NT2/D1 (cell line): ENCODE measurements around the gene RNF130.

Experiments
- DNase-seq: peaks from one replicate; pipeline ENCODE4 v3.0.0-alpha.2; 2011; ENCODE audit warnings: low read depth, low spot score
- H3K27me3 ChIP-seq: 2 replicates; pipeline ENCODE4 v1.6.0; 2011; ENCODE audit warnings: mild to moderate bottlenecking; ENCODE audit not compliant: insufficient read length, insufficient read depth
- H3K36me3 ChIP-seq: 2 replicates; pipeline ENCODE4 v1.6.1; 2011; ENCODE audit warnings: mild to moderate bottlenecking, low read length, mixed read lengths; ENCODE audit not compliant: insufficient read depth, insufficient read length
- H3K4me1 ChIP-seq: 2 replicates; pipeline ENCODE4 v1.5.1; 2011; ENCODE audit not compliant: insufficient read depth, insufficient read length
- H3K4me3 ChIP-seq: 2 replicates; pipeline ENCODE4 v1.5.1; 2011; ENCODE audit warnings: low read depth; ENCODE audit not compliant: insufficient read length
- H3K9ac ChIP-seq: 2 replicates; pipeline ENCODE4 v1.6.0; 2011; ENCODE audit warnings: low read depth; ENCODE audit not compliant: insufficient read length
- H3K9me3 ChIP-seq: 2 replicates; pipeline ENCODE4 v1.5.1; 2011; ENCODE audit warnings: mild to moderate bottlenecking, low read length; ENCODE audit not compliant: insufficient read depth
- SUZ12 ChIP-seq: IDR thresholded peaks from 2 replicates; pipeline ENCODE4 v1.6.1; 2011; ENCODE audit not compliant: insufficient read length, insufficient read depth; ENCODE audit errors: extremely low read depth
- YY1 ChIP-seq: IDR thresholded peaks from 2 replicates; pipeline ENCODE4 v1.6.1; 2011; ENCODE audit not compliant: insufficient read length, insufficient read depth
- ZNF274 ChIP-seq: IDR thresholded peaks from 2 replicates; pipeline ENCODE4 v1.6.1; 2011; ENCODE audit warnings: mild to moderate bottlenecking, low read depth, low read length

The RNF130 gene

GRCh38 chr5:179913461-179913860 is 158.1 kb downstream of the RNF130 start:
- peaks cover 10% of the 10 kb centered on the region; the same call in 1 of the 2 replicates for H3K9me3 ChIP-seq
- no peak for DNase-seq
- H3K36me3 ChIP-seq: no peaks in the 10 kb centered on the region
- H3K9ac ChIP-seq: no peak overlapping the region
- no peaks in the 10 kb centered on the region for H3K27me3 ChIP-seq
- H3K4me1 ChIP-seq: peaks cover 9% of the 10 kb centered on the region
- no peak for TF ChIP-seq ZNF274
- TF ChIP-seq YY1: no peak
- no peak for TF ChIP-seq SUZ12
- no peak overlapping the region for H3K4me3 ChIP-seq

- no peak overlapping the region for H3K9ac ChIP-seq
- no peaks in the 10 kb centered on the region for H3K27me3 ChIP-seq
- H3K36me3 ChIP-seq: no peaks in the 10 kb centered on the region
- H3K9me3 ChIP-seq: peaks cover 10% of the 10 kb centered on the region; the same call in 1 of the 2 replicates
- TF ChIP-seq ZNF274: no peak
- no peak for TF ChIP-seq SUZ12
- TF ChIP-seq YY1: no peak
- peaks cover 9% of the 10 kb centered on the region for H3K4me1 ChIP-seq
- DNase-seq: no peak
- H3K4me3 ChIP-seq: no peak overlapping the region
Observed at GRCh38 chr5:179912951-179913350, 158.6 kb downstream of the RNF130 start.

- Histone ChIP-seq H3K9ac (no peak overlapping the region), H3K4me3 (no peak overlapping the region), H3K9me3 (peaks cover 10% of the 10 kb centered on the region; the same call in 1 of the 2 replicates), H3K27me3 (no peaks in the 10 kb centered on the region), H3K4me1 (peaks cover 9% of the 10 kb centered on the region), H3K36me3 (no peaks in the 10 kb centered on the region)
- no peak for DNase-seq
- TF ChIP-seq SUZ12 (no peak), YY1 (no peak), ZNF274 (no peak)
Observed at GRCh38 chr5:179912386-179912785, 159.2 kb downstream of the RNF130 start.

- TF ChIP-seq SUZ12 (no peak), YY1 (no peak), ZNF274 (no peak)
- no peak overlapping the region for H3K4me3 ChIP-seq
- DNase-seq: no peak
- peaks cover 18% of the 10 kb centered on the region for H3K36me3 ChIP-seq
- no peaks in the 10 kb centered on the region for H3K27me3 ChIP-seq
- H3K9me3 ChIP-seq: peaks cover 10% of the 10 kb centered on the region; the same call in 1 of the 2 replicates
- peaks cover 9% of the 10 kb centered on the region for H3K4me1 ChIP-seq
- no peak overlapping the region for H3K9ac ChIP-seq
Observed at GRCh38 chr5:179909224-179909623, 162.3 kb downstream of the RNF130 start.

GRCh38 chr5:179908528-179908927 is 163.0 kb downstream of the RNF130 start:
- Histone ChIP-seq H3K36me3 (peaks cover 23% of the 10 kb centered on the region), H3K4me1 (peaks cover 9% of the 10 kb centered on the region), H3K9ac (no peak overlapping the region), H3K27me3 (no peaks in the 10 kb centered on the region), H3K9me3 (peaks cover 7% of the 10 kb centered on the region; the same call in 1 of the 2 replicates), H3K4me3 (no peak overlapping the region)
- no peak for DNase-seq
- TF ChIP-seq SUZ12 (no peak), ZNF274 (no peak)

- Histone ChIP-seq H3K4me3 (peak within 1 kb of the TSS; percentile 56), H3K9me3 (no peaks in the 10 kb centered on the region), H3K4me1 (peaks cover 9% of the 10 kb centered on the region), H3K27me3 (no peaks in the 10 kb centered on the region), H3K36me3 (peaks cover 31% of the 10 kb centered on the region), H3K9ac (peak within 1 kb of the TSS; percentile 83)
- TF ChIP-seq ZNF274 (no peak), SUZ12 (no peak), YY1 (no peak)
- no peak for DNase-seq
Observed at GRCh38 chr5:179907556-179908324, 163.8 kb downstream of the RNF130 start, which contains the start of gene TBC1D9B. TSS of gene TBC1D9B (minus strand) at chr5:179907897. CDS start at chr5:179907821, 76 bp downstream.

- H3K4me1 ChIP-seq: peaks cover 9% of the 10 kb centered on the region
- TF ChIP-seq SUZ12: no peak
- TF ChIP-seq YY1: no peak
- no peak for TF ChIP-seq ZNF274
- no peaks in the 10 kb centered on the region for H3K9me3 ChIP-seq
- H3K4me3 ChIP-seq: peak overlapping the region; percentile 51
- peak overlapping the region; percentile 83 for H3K9ac ChIP-seq
- no peaks in the 10 kb centered on the region for H3K27me3 ChIP-seq
- DNase-seq: no peak
- peaks cover 38% of the 10 kb centered on the region for H3K36me3 ChIP-seq
Observed at GRCh38 chr5:179906795-179907555, 164.6 kb downstream of the RNF130 start.
